Measurements from ENCODE around the gene OSBPL6. TPM values are rescaled to one million over a fixed set of nuclear protein-coding genes. Genes with fewer than 3 reads are reported as not detected.

OSBPL6 gene
- total and polyA plus RNA-seq, 4 donors = 1.3 to 3.3 (median 2.2) TPM

DNA sequence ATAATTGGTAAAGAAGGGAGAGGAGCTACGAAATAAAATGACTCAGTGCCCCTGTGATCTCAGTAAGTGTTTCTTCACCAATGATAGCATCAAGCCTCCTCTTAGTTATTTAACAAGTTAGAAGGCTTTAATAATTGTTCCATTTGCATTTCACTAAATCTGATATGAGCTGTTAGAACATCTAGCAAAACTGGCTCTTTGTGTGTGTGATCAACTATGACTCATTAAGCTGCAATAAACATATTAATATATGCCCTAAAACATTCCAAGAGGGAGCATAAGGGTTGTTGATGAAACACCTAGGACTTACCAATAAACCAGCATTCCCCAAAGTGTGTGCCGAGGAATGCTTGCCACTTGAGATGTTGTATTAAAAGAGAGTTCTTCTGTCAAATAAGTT lies 115.2 kb downstream of the OSBPL6 start:
- WGBS = 81% methylated on average over 2 of the region's 2 CpGs

DNA sequence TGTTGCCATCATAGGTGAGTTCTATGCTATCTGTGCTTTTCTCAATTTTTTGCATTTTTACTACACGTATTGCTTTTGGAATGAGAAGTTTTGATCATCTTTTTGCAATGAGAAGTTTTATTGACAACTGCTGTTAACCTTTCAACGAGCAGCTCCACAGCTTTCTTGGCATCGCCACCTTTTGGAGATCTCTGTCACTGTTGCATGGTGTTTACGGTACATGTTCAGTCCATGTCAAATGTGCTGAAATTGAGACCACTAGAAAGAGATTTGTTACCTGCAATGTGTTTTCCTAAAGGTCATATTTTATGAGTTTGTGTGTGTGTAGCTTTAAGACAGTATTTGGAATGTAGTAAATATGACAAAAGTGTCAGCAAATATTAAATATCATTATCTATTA lies 120.8 kb downstream of the OSBPL6 start:
- Histone ChIP-seq H3K4me1 (ENCODE audit: control insufficient read depth in 4 of 4, insufficient read depth in 4 of 4, low read length in 3 of 4) (peaks cover 0 to 19% (median 3%) of the 10 kb centered on the region in 4 donors), H3K36me3 (ENCODE audit: control insufficient read depth in 4 of 4, insufficient read depth in 3 of 4, low read depth in 1 of 4, low read length in 3 of 4) (no peaks in the 10 kb centered on the region), H3K9ac (ENCODE audit: low read depth in 1 of 2, low read length in 2 of 2) (no peak overlapping the region), H3K9me3 (ENCODE audit: control insufficient read depth in 4 of 4, low read length in 3 of 4) (no peaks in the 10 kb centered on the region), H3K4me3 (ENCODE audit: low read depth in 1 of 3, low read length in 3 of 3) (no peak overlapping the region), H3K27ac (ENCODE audit: low read depth in 1 of 2, low read length in 2 of 2) (no peak overlapping the region), H3K27me3 (ENCODE audit: control insufficient read depth in 4 of 4, insufficient read depth in 4 of 4, low read length in 3 of 4) (no peaks in the 10 kb centered on the region)
- TF ChIP-seq EGR1 (IDR thresholded peaks at IDR 0.05; ENCODE audit: low read depth in 2 of 2) (no peak), RAD21 (IDR thresholded peaks at IDR 0.05) (no peak), YY1 (IDR thresholded peaks at IDR 0.05) (no peak), JUND (IDR thresholded peaks at IDR 0.05) (no peak), TAF1 (conservative IDR thresholded peaks at IDR 0.05) (no peak), SP1 (IDR thresholded peaks at IDR 0.05) (no peak), NR2F2 (IDR thresholded peaks at IDR 0.05) (no peak)
- TF ChIP-seq, protein P1, sequence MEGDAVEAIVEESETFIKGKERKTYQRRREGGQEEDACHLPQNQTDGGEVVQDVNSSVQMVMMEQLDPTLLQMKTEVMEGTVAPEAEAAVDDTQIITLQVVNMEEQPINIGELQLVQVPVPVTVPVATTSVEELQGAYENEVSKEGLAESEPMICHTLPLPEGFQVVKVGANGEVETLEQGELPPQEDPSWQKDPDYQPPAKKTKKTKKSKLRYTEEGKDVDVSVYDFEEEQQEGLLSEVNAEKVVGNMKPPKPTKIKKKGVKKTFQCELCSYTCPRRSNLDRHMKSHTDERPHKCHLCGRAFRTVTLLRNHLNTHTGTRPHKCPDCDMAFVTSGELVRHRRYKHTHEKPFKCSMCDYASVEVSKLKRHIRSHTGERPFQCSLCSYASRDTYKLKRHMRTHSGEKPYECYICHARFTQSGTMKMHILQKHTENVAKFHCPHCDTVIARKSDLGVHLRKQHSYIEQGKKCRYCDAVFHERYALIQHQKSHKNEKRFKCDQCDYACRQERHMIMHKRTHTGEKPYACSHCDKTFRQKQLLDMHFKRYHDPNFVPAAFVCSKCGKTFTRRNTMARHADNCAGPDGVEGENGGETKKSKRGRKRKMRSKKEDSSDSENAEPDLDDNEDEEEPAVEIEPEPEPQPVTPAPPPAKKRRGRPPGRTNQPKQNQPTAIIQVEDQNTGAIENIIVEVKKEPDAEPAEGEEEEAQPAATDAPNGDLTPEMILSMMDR (IDR thresholded peaks at IDR 0.05; ENCODE audit: low read depth, low read length, missing input control) = no peak
- TF ChIP-seq, protein P2, sequence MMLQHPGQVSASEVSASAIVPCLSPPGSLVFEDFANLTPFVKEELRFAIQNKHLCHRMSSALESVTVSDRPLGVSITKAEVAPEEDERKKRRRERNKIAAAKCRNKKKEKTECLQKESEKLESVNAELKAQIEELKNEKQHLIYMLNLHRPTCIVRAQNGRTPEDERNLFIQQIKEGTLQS (IDR thresholded peaks at IDR 0.05) = no peak
- TF ChIP-seq, protein P3, sequence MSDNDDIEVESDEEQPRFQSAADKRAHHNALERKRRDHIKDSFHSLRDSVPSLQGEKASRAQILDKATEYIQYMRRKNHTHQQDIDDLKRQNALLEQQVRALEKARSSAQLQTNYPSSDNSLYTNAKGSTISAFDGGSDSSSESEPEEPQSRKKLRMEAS (IDR thresholded peaks at IDR 0.05) = no peak
- TF ChIP-seq, protein P4, sequence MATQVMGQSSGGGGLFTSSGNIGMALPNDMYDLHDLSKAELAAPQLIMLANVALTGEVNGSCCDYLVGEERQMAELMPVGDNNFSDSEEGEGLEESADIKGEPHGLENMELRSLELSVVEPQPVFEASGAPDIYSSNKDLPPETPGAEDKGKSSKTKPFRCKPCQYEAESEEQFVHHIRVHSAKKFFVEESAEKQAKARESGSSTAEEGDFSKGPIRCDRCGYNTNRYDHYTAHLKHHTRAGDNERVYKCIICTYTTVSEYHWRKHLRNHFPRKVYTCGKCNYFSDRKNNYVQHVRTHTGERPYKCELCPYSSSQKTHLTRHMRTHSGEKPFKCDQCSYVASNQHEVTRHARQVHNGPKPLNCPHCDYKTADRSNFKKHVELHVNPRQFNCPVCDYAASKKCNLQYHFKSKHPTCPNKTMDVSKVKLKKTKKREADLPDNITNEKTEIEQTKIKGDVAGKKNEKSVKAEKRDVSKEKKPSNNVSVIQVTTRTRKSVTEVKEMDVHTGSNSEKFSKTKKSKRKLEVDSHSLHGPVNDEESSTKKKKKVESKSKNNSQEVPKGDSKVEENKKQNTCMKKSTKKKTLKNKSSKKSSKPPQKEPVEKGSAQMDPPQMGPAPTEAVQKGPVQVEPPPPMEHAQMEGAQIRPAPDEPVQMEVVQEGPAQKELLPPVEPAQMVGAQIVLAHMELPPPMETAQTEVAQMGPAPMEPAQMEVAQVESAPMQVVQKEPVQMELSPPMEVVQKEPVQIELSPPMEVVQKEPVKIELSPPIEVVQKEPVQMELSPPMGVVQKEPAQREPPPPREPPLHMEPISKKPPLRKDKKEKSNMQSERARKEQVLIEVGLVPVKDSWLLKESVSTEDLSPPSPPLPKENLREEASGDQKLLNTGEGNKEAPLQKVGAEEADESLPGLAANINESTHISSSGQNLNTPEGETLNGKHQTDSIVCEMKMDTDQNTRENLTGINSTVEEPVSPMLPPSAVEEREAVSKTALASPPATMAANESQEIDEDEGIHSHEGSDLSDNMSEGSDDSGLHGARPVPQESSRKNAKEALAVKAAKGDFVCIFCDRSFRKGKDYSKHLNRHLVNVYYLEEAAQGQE (IDR thresholded peaks at IDR 0.05) = no peak
- 76% methylated on average over 4 of the region's 4 CpGs for WGBS
- DNase-seq (ENCODE audit: low spot score) = no peak

More for the DNA sequence above, 115.2 kb downstream of the OSBPL6 start:
- Histone ChIP-seq H3K36me3 (ENCODE audit: control insufficient read depth in 4 of 4, insufficient read depth in 3 of 4, low read depth in 1 of 4, low read length in 3 of 4) (peaks cover 0 to 2% (median 0%) of the 10 kb centered on the region in 4 donors), H3K9ac (ENCODE audit: low read depth in 1 of 2, low read length in 2 of 2) (no peak overlapping the region), H3K4me3 (ENCODE audit: low read depth in 1 of 3, low read length in 3 of 3) (no peak overlapping the region), H3K27me3 (ENCODE audit: control insufficient read depth in 4 of 4, insufficient read depth in 4 of 4, low read length in 3 of 4) (no peaks in the 10 kb centered on the region), H3K27ac (ENCODE audit: low read depth in 1 of 2, low read length in 2 of 2) (no peak overlapping the region), H3K4me1 (ENCODE audit: control insufficient read depth in 4 of 4, insufficient read depth in 4 of 4, low read length in 3 of 4) (no peaks in the 10 kb centered on the region), H3K9me3 (ENCODE audit: control insufficient read depth in 4 of 4, low read length in 3 of 4) (no peaks in the 10 kb centered on the region)
- TF ChIP-seq YY1 (IDR thresholded peaks at IDR 0.05) (no peak), RAD21 (IDR thresholded peaks at IDR 0.05) (no peak), GABPA (IDR thresholded peaks at IDR 0.05 in 1 of 2, conservative IDR thresholded peaks at IDR 0.05 in 1 of 2) (no peak), JUND (IDR thresholded peaks at IDR 0.05) (no peak)
- TF ChIP-seq, protein P5, sequence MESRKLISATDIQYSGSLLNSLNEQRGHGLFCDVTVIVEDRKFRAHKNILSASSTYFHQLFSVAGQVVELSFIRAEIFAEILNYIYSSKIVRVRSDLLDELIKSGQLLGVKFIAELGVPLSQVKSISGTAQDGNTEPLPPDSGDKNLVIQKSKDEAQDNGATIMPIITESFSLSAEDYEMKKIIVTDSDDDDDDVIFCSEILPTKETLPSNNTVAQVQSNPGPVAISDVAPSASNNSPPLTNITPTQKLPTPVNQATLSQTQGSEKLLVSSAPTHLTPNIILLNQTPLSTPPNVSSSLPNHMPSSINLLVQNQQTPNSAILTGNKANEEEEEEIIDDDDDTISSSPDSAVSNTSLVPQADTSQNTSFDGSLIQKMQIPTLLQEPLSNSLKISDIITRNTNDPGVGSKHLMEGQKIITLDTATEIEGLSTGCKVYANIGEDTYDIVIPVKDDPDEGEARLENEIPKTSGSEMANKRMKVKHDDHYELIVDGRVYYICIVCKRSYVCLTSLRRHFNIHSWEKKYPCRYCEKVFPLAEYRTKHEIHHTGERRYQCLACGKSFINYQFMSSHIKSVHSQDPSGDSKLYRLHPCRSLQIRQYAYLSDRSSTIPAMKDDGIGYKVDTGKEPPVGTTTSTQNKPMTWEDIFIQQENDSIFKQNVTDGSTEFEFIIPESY (IDR thresholded peaks at IDR 0.05) = no peak
- DNase-seq (ENCODE audit: low spot score) = no peak

Data from liver (tissue), 9 donors.